Panc1 (cell line): ENCODE data around the gene LDLRAD4. TPM values are rescaled to one million over a fixed set of nuclear protein-coding genes. Genes with fewer than 3 reads are reported as not detected.

Source experiments
- ATAC-seq: fragments of 200-7000 bp; cut with Tn5 transposase; 2 replicates; pipeline ENCODE4 v1.9.1; 2020; ENCODE audit warnings: mild to moderate bottlenecking, moderate library complexity
- BruUV-seq: library from RNA; stranded (reverse); fragments of 400-500 nt; replicated peaks from 2 replicates; lab custom pipeline; 2021; lab: Mats Ljungman, UMichigan
- CTCF ChIA-PET: fragments of 300-600 bp; sonication (Branson Sonifier 250); formaldehyde crosslinking; loops from one replicate; lab custom pipeline; 2022; ENCODE audit warnings: antibody characterized with exemption; lab: Charles Lee
- POLR2A ChIA-PET: fragments of 300-600 bp; sonication (Branson Sonifier 250); formaldehyde crosslinking; loops from one replicate; lab custom pipeline; 2022; ENCODE audit warnings: antibody characterized with exemption; lab: Charles Lee
- DNase-seq: peaks from one replicate; pipeline ENCODE4 v3.0.0-alpha.2; 2010; ENCODE audit warnings: low read depth, low spot score
- H3K27ac ChIP-seq: 2 replicates; pipeline ENCODE4 v1.5.1; 2011; ENCODE audit warnings: mild to moderate bottlenecking, low read length, inconsistent platforms
- H3K27me3 ChIP-seq: fragments of 200-500 bp; sonication (Bioruptor generic); 2 replicates; pipeline ENCODE4 v1.6.0; 2014; ENCODE audit warnings: low read length, inconsistent platforms; ENCODE audit not compliant: control insufficient read depth, insufficient read depth
- H3K36me3 ChIP-seq: fragments of 200-500 bp; sonication (Bioruptor generic); 2 replicates; pipeline ENCODE4 v1.5.1; 2014; ENCODE audit warnings: inconsistent platforms, mild to moderate bottlenecking, low read length, moderate library complexity; ENCODE audit not compliant: control insufficient read depth, insufficient read depth
- H3K4me1 ChIP-seq: 2 replicates; pipeline ENCODE4 v1.5.1; 2011; ENCODE audit warnings: inconsistent platforms, mild to moderate bottlenecking, low read length, moderate library complexity; ENCODE audit not compliant: control insufficient read depth, insufficient read depth
- H3K4me3 ChIP-seq, 2 experiments: 2 replicates each; pipeline ENCODE4 v1.5.1; 2011 to 2012; ENCODE audit warnings: low read depth in 2 of 2, low read length in 2 of 2, mild to moderate bottlenecking in 2 of 2, inconsistent platforms in 1 of 2, moderate library complexity in 1 of 2
- H3K9me3 ChIP-seq: fragments of 200-500 bp; sonication (Bioruptor generic); 2 replicates; pipeline ENCODE4 v1.5.1; 2014; ENCODE audit warnings: low read depth, mild to moderate bottlenecking, inconsistent platforms, low read length, moderate library complexity; ENCODE audit not compliant: control insufficient read depth, insufficient read depth
- POLR2AphosphoS5 ChIP-seq: IDR thresholded peaks from 2 replicates; pipeline ENCODE4 v1.6.1; 2012; ENCODE audit warnings: mild to moderate bottlenecking, low read depth, low read length, moderate library complexity
- REST ChIP-seq, 2 experiments: IDR thresholded peaks; 2 replicates each; pipeline ENCODE4 v1.6.1; 2011 to 2012; ENCODE audit warnings: low read depth in 2 of 2, control low read depth in 1 of 2, low read length in 1 of 2, mild to moderate bottlenecking in 1 of 2, moderate library complexity in 1 of 2; ENCODE audit not compliant: insufficient read depth in 1 of 2
- SIN3A ChIP-seq: IDR thresholded peaks from 2 replicates; pipeline ENCODE4 v1.6.1; 2012; ENCODE audit warnings: low read depth, mild to moderate bottlenecking, low read length, moderate library complexity, borderline replicate concordance; ENCODE audit not compliant: insufficient read depth
- TCF7L2 ChIP-seq: IDR thresholded peaks from 2 replicates; pipeline ENCODE4 v1.6.1; 2011; ENCODE audit warnings: mild to moderate bottlenecking, low read depth, low read length, inconsistent platforms
- in situ Hi-C: cut with HindIII; loops from 2 replicates; pipeline ENCODE4 v1.10.0; 2016; ENCODE audit warnings: low sequenced_read_pairs, low pct_unique_long_range_greater_than_20kb
- intact Hi-C: fragments of 100-400 bp; cut with micrococcal nuclease; formaldehyde crosslinking; loops from one replicate; pipeline ENCODE4 v1.10.0; 2022; ENCODE audit not compliant: unreplicated experiment
- total RNA-seq: library from RNA; stranded (reverse); gene quantifications from one replicate; pipeline ENCODE4 v1.2.1, GENCODE V29; 2021; ENCODE audit not compliant: unreplicated experiment
- TF ChIP-seq, protein P1 (sequence below): fragments of 450-650 bp; IDR thresholded peaks from 2 replicates; pipeline ENCODE4 v1.5.1; 2017; ENCODE audit warnings: mild to moderate bottlenecking

The LDLRAD4 gene
- total RNA-seq, 1 experiment from 2014 or later, result 0.28 TPM

GRCh38 chr18:13516855-13517254 lies 298.3 kb downstream of the LDLRAD4 start:
- no peaks in the 10 kb centered on the region for H3K9me3 ChIP-seq
- ChIA-PET CTCF (no interaction called here), POLR2A (no interaction called here)
- no peak for TF ChIP-seq POLR2AphosphoS5
- no peak for TF ChIP-seq REST (IDR thresholded peaks at IDR 0.05; ENCODE audit: insufficient read depth in 1 of 2, low read depth in 2 of 2, low read length in 1 of 2)
- no peak for TF ChIP-seq SIN3A
- TF ChIP-seq, protein P1, sequence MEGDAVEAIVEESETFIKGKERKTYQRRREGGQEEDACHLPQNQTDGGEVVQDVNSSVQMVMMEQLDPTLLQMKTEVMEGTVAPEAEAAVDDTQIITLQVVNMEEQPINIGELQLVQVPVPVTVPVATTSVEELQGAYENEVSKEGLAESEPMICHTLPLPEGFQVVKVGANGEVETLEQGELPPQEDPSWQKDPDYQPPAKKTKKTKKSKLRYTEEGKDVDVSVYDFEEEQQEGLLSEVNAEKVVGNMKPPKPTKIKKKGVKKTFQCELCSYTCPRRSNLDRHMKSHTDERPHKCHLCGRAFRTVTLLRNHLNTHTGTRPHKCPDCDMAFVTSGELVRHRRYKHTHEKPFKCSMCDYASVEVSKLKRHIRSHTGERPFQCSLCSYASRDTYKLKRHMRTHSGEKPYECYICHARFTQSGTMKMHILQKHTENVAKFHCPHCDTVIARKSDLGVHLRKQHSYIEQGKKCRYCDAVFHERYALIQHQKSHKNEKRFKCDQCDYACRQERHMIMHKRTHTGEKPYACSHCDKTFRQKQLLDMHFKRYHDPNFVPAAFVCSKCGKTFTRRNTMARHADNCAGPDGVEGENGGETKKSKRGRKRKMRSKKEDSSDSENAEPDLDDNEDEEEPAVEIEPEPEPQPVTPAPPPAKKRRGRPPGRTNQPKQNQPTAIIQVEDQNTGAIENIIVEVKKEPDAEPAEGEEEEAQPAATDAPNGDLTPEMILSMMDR, result no peak
- TF ChIP-seq TCF7L2, result no peak
- DNase-seq (no peak), ATAC-seq (no peak)
- peaks cover 8% of the 10 kb centered on the region for H3K27me3 ChIP-seq
- H3K36me3 ChIP-seq, result no peaks in the 10 kb centered on the region
- no peak overlapping the region for H3K27ac ChIP-seq
- no TSS peak for BruUV-seq
- H3K4me1 ChIP-seq, result no peaks in the 10 kb centered on the region
- no peak overlapping the region for H3K4me3 ChIP-seq
- intact Hi-C loops, result no loop called here
- in situ Hi-C loops, result no loop called here

DNA sequence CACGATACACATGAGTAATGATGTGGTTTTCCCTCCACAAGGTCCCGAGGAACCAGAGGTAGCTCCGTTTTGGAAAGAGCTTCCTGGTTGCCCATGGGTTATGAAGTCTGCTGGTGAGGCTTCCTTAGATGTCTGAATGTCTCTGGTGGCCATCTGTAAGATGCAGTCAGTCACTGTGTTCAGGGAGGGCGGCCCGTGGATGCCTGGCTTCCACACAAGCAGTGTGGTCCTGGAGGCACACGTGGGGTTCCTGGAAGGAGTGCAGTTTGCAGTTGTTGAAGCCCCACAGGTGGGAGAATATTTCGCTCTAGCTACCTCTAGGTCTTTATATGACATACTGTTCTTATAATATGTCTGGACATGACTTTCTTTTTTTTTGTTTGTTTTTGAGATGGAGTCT lies 298.8 kb downstream of the LDLRAD4 start:
- CTCF ChIA-PET, result no interaction called here

More for the DNA sequence above, 298.8 kb downstream of the LDLRAD4 start:
- in situ Hi-C loops, result no loop called here
- DNase-seq (no peak), ATAC-seq (no peak)
- no peaks in the 10 kb centered on the region for H3K4me1 ChIP-seq
- no TSS peak for BruUV-seq
- intact Hi-C loops, result no loop called here
- H3K27ac ChIP-seq, result no peak overlapping the region
- no peak overlapping the region for H3K4me3 ChIP-seq
- no peaks in the 10 kb centered on the region for H3K9me3 ChIP-seq
- no peak for TF ChIP-seq TCF7L2
- TF ChIP-seq REST (IDR thresholded peaks at IDR 0.05; ENCODE audit: insufficient read depth in 1 of 2, low read depth in 2 of 2, low read length in 1 of 2), result no peak
- TF ChIP-seq, protein P1, result no peak
- no peak for TF ChIP-seq POLR2AphosphoS5
- no peak for TF ChIP-seq SIN3A
- H3K27me3 ChIP-seq, result peaks cover 8% of the 10 kb centered on the region
- POLR2A ChIA-PET, result no interaction called here
- H3K36me3 ChIP-seq, result no peaks in the 10 kb centered on the region
